Measurements from ENCODE around the gene SF3B1. TPM values are rescaled to one million over a fixed set of nuclear protein-coding genes. Genes with fewer than 3 reads are reported as not detected.
"Not testable (repeated sequence)": the region's sequence is repeated elsewhere in the genome, so short reads cannot be mapped to it uniquely, and the experiment has no call there.

The SF3B1 gene
- 241 and 253 TPM in 2 replicates for total RNA-seq

GRCh38 chr2:197434541-197435513 is at the start of gene SF3B1:
TSS of gene SF3B1 (minus strand) at chr2:197435028. CDS start at chr2:197434999, 29 bp downstream.
- Histone ChIP-seq H4K20me1 (ENCODE audit: insufficient read depth, low read length) (peaks cover 37% of the 10 kb centered on the region), H3K4me2 (ENCODE audit: insufficient read depth, low read length) (peak within 1 kb of the TSS; percentile 94), H3K27ac (ENCODE audit: low read depth, low read length) (peak within 1 kb of the TSS; percentile 99), H3K27me3 (ENCODE audit: insufficient read depth, low read length) (no peaks in the 10 kb centered on the region), H3K79me2 (ENCODE audit: insufficient read depth, low read length) (peaks cover 59% of the 10 kb centered on the region), H3K4me3 (ENCODE audit: insufficient read depth, low read length) (peak within 1 kb of the TSS; percentile 97), H3K36me3 (ENCODE audit: insufficient read depth, low read length) (no peaks in the 10 kb centered on the region), H2AFZ (ENCODE audit: low read length) (peak within 1 kb of the TSS; percentile 94), H3K4me1 (ENCODE audit: insufficient read depth, low read length) (peaks cover 24% of the 10 kb centered on the region), H3K9me3 (ENCODE audit: low read depth, low read length) (no peaks in the 10 kb centered on the region)
- DNase-seq (ENCODE audit: insufficient read length, low spot score, missing footprints), result peak; percentile 90
- TF ChIP-seq, protein P1, sequence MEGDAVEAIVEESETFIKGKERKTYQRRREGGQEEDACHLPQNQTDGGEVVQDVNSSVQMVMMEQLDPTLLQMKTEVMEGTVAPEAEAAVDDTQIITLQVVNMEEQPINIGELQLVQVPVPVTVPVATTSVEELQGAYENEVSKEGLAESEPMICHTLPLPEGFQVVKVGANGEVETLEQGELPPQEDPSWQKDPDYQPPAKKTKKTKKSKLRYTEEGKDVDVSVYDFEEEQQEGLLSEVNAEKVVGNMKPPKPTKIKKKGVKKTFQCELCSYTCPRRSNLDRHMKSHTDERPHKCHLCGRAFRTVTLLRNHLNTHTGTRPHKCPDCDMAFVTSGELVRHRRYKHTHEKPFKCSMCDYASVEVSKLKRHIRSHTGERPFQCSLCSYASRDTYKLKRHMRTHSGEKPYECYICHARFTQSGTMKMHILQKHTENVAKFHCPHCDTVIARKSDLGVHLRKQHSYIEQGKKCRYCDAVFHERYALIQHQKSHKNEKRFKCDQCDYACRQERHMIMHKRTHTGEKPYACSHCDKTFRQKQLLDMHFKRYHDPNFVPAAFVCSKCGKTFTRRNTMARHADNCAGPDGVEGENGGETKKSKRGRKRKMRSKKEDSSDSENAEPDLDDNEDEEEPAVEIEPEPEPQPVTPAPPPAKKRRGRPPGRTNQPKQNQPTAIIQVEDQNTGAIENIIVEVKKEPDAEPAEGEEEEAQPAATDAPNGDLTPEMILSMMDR (IDR thresholded peaks at IDR 0.05; ENCODE audit: extremely low read depth, low read depth, low read length), result no peak

DNA sequence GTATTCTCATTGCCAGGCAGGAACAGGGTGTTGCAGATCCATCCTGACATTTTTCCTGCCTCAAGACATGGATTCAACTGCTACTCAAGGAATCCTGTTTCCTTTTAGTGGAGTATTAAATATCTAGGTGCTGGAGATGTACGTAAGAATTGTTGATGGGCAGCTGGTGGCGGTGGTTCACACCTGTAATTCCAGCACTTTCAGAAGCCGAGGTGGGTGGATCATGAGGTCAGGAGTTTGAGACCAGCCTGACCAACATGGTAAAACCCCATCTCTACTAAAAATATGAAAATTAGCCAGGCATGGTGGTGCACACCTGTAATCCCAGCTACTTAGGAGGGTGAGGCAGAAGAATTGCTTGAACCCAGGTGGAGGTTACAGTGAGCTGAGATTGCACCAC is 49.4 kb upstream of the SF3B1 start:
- DNase-seq (ENCODE audit: insufficient read length, low spot score, missing footprints), result not testable (repeated sequence)

DNA sequence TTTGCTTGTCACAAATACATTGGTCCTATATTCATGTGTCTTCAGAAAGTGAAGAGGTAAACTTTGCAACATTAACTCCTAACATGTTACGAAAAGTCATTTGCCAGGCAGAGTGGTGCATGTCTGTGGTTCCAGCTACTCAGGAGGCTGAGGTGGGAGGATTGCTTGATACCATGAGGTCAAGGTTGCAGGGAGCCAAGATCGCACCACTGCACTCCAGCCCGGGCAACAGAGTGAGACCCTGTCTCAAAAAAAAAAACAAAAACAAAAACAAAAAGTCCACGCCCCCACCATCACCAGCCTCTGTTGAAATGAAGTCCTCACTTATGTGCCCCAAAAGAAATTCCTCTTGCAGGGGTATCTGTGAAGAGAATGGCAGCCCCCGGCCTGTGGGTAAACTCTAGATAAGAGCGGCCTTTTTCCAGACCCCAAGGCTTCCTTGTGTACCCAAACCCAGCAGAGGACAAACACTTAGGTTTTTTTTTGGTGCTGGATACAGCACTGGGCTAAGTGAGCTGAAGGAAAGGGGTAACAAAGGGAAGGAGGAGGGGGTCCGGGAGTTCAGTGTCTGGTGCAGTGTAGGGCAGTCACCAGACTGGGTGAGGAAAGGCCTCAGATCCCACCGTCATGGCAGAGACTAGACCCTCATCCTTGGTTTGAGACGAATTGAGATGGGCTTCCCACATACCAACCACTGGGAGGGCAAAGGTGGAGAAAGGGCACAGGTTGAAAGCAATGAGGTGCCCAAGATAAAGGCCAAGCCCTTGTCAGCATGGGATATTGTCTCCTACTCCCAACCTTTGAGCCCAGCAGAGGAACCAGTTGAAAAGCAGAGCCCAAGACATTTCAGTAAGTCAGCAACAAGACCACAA is 45.6 kb upstream of the SF3B1 start:
- TF ChIP-seq, protein P1 (IDR thresholded peaks at IDR 0.05; ENCODE audit: extremely low read depth, low read depth, low read length), result no peak
- Histone ChIP-seq H4K20me1 (ENCODE audit: insufficient read depth, low read length) (no peaks in the 10 kb centered on the region), H3K27me3 (ENCODE audit: insufficient read depth, low read length) (no peaks in the 10 kb centered on the region), H3K79me2 (ENCODE audit: insufficient read depth, low read length) (no peaks in the 10 kb centered on the region), H3K9me3 (ENCODE audit: low read depth, low read length) (peaks cover 4% of the 10 kb centered on the region), H3K36me3 (ENCODE audit: insufficient read depth, low read length) (peaks cover 41% of the 10 kb centered on the region), H3K27ac (ENCODE audit: low read depth, low read length) (no peak overlapping the region), H2AFZ (ENCODE audit: low read length) (no peak overlapping the region), H3K4me3 (ENCODE audit: insufficient read depth, low read length) (no peak overlapping the region), H3K4me2 (ENCODE audit: insufficient read depth, low read length) (no peak overlapping the region), H3K4me1 (ENCODE audit: insufficient read depth, low read length) (no peaks in the 10 kb centered on the region)
- no peak for DNase-seq (ENCODE audit: insufficient read length, low spot score, missing footprints)

More for the DNA sequence above, 49.4 kb upstream of the SF3B1 start:
- H3K36me3 ChIP-seq (ENCODE audit: insufficient read depth, low read length), result peaks cover 45% of the 10 kb centered on the region
- not testable (repeated sequence) for H3K79me2 ChIP-seq (ENCODE audit: insufficient read depth, low read length); H3K4me2 ChIP-seq (ENCODE audit: insufficient read depth, low read length); H3K4me1 ChIP-seq (ENCODE audit: insufficient read depth, low read length); H3K9me3 ChIP-seq (ENCODE audit: low read depth, low read length); H3K27me3 ChIP-seq (ENCODE audit: insufficient read depth, low read length); H2AFZ ChIP-seq (ENCODE audit: low read length); H3K4me3 ChIP-seq (ENCODE audit: insufficient read depth, low read length); H4K20me1 ChIP-seq (ENCODE audit: insufficient read depth, low read length); H3K27ac ChIP-seq (ENCODE audit: low read depth, low read length)

DNA sequence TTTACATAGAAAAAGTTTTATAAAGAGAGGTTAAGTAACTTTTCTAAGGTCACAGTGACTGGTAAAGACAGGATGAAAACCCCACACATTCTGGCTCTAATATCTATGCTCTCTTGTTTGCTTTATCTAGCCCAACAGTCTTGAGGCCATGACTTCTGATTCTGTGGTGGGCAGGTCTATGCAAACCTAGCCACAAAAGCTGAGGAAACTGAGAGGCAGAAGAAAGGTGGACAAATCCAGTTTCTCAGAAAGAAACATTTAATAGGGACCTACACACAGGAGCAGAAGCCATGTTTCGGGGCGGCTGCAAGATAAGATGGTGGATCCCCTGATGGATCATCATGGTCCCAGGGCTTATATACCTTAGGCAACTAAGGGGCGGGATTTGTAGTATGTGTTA is 43.0 kb upstream of the SF3B1 start:
- Histone ChIP-seq H3K36me3 (ENCODE audit: insufficient read depth, low read length) (peaks cover 53% of the 10 kb centered on the region), H3K9me3 (ENCODE audit: low read depth, low read length) (no peaks in the 10 kb centered on the region), H3K27me3 (ENCODE audit: insufficient read depth, low read length) (no peaks in the 10 kb centered on the region), H3K4me3 (ENCODE audit: insufficient read depth, low read length) (no peak overlapping the region), H3K4me2 (ENCODE audit: insufficient read depth, low read length) (no peak overlapping the region), H4K20me1 (ENCODE audit: insufficient read depth, low read length) (no peaks in the 10 kb centered on the region), H3K27ac (ENCODE audit: low read depth, low read length) (no peak overlapping the region), H3K4me1 (ENCODE audit: insufficient read depth, low read length) (no peaks in the 10 kb centered on the region), H3K79me2 (ENCODE audit: insufficient read depth, low read length) (no peaks in the 10 kb centered on the region), H2AFZ (ENCODE audit: low read length) (no peak overlapping the region)
- no peak for DNase-seq (ENCODE audit: insufficient read length, low spot score, missing footprints)
- TF ChIP-seq, protein P1 (IDR thresholded peaks at IDR 0.05; ENCODE audit: extremely low read depth, low read depth, low read length), result no peak

Data from osteoblast (primary cell).